PFSK-1 (cell line): ENCODE results near the gene OSM.

Source experiments
- FOXP2 ChIP-seq: optimal IDR thresholded peaks from 2 replicates; pipeline ENCODE3; 2011; ENCODE audit warnings: borderline replicate concordance, control low read depth, inconsistent platforms; ENCODE audit not compliant: insufficient read depth; ENCODE audit errors: extremely low read length, extremely low read depth
- POLR2AphosphoS5 ChIP-seq: IDR thresholded peaks from 2 replicates; pipeline ENCODE4 v1.6.1; 2012; ENCODE audit warnings: low read depth, mild to moderate bottlenecking, control low read depth, low read length, moderate library complexity
- REST ChIP-seq, 2 experiments: IDR thresholded peaks; 2 replicates each; pipeline versions ENCODE4 v1.6.1 to v1.8.0; 2011 to 2012; ENCODE audit warnings: low read depth in 2 of 2, low read length in 2 of 2, control low read depth in 1 of 2, inconsistent platforms in 1 of 2, mild to moderate bottlenecking in 1 of 2, moderate library complexity in 1 of 2; ENCODE audit not compliant: insufficient read depth in 1 of 2
- SIN3A ChIP-seq: IDR thresholded peaks from 2 replicates; pipeline ENCODE4 v1.6.1; 2012; ENCODE audit warnings: mild to moderate bottlenecking, low read length, moderate library complexity, borderline replicate concordance; ENCODE audit not compliant: insufficient read depth
- TAF1 ChIP-seq: IDR thresholded peaks from 2 replicates; pipeline ENCODE4 v1.6.1; 2012; ENCODE audit warnings: low read length, control low read depth, borderline replicate concordance; ENCODE audit not compliant: insufficient read depth

Gene OSM

GRCh38 chr22:30230787-30231461 lies 35.7 kb downstream of the OSM start:
- TF ChIP-seq TAF1 (no peak), SIN3A (no peak), POLR2AphosphoS5 (no peak), FOXP2 (no peak), REST (IDR thresholded peaks at IDR 0.05; ENCODE audit: insufficient read depth in 1 of 2, low read depth in 2 of 2, low read length in 2 of 2) (no peak)

- TF ChIP-seq POLR2AphosphoS5 (no peak), TAF1 (no peak), SIN3A (no peak), REST (IDR thresholded peaks at IDR 0.05; ENCODE audit: insufficient read depth in 1 of 2, low read depth in 2 of 2, low read length in 2 of 2) (no peak), FOXP2 (no peak)
Measured at GRCh38 chr22:30230330-30230729, 36.3 kb downstream of the OSM start.

GRCh38 chr22:30228509-30229359 lies 37.9 kb downstream of the OSM start:
- peak; percentile 23 for TF ChIP-seq FOXP2
- no peak for TF ChIP-seq TAF1

DNA sequence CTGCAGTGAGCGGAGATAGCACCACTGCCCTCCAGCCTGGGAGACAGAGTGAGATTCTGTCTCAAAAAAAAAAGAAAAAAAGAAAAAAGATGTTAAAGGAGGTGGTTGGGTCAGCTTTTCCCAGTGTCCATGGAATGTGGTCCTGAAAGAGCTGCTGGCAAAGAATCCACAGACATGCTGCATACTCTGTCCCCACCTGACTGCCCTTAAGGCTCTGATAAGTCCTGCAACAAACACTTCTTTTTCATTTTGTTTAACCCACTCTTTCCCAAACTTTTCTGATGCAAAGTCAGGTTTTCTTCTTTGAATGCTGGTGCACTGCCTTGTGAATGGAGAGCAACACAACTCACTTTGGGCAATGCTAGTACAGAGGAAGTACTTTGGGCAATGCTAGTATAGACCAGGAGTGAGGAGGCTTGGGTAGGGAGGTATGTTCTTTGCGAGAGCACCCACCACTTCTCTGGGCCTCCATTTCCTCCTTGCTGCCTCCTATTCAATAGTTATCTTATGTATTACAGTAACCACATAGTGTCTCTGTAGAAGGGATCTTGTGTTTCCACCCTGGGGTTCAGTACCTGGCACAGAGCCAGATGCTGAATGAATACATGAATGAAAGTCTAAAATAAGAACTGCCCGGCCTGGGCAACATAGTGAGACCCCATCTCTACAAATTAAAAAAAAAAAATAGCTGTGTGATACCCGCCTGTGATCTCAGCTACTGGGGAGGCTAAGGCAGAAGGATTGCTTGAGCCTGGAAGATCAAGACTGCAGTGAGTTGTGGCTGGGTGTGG lies 39.0 kb downstream of the OSM start:
- TF ChIP-seq FOXP2, result no peak
- no peak for TF ChIP-seq REST (IDR thresholded peaks at IDR 0.05; ENCODE audit: insufficient read depth in 1 of 2, low read depth in 2 of 2, low read length in 2 of 2)
- TF ChIP-seq SIN3A, result no peak
- TF ChIP-seq TAF1, result no peak
- no peak for TF ChIP-seq POLR2AphosphoS5

DNA sequence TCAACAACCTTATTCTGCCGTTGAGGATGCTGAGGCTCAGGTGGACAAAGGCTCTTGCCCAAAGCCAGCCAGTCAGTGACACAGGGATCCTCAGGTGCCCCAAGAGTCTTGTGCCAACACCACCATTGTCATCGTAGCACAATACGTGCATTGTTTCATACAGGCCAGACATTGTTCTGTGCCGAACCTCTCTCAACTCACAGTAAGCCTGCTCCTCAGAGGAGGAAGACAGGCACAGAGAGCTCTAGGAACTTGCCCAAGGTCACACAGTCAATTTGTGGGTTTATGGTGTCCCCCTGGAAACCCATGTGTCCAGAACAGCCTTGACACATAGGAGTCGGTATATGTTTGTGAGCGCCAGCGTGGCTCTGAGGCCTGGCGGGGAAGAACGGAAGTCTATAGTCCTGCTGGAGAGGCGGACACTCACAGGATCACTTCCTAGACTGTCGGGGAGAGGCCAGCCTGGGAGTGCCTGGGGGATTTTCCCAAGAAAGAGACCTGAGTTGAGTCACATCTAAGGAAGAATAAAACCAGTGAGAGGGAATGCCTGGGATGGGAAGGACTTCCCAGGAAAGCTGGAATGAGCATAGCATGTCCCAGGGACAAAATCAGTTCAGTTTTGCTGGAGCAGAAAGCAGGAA lies 40.3 kb downstream of the OSM start:
- TF ChIP-seq TAF1 (no peak), POLR2AphosphoS5 (no peak), SIN3A (no peak), REST (IDR thresholded peaks at IDR 0.05; ENCODE audit: insufficient read depth in 1 of 2, low read depth in 2 of 2, low read length in 2 of 2) (no peak), FOXP2 (no peak)
